ENCODE measurements around the gene GPX1.
"Not testable (repeated sequence)": the region's sequence is repeated elsewhere in the genome, so short reads cannot be mapped to it uniquely, and the experiment has no call there.

The GPX1 gene

DNA sequence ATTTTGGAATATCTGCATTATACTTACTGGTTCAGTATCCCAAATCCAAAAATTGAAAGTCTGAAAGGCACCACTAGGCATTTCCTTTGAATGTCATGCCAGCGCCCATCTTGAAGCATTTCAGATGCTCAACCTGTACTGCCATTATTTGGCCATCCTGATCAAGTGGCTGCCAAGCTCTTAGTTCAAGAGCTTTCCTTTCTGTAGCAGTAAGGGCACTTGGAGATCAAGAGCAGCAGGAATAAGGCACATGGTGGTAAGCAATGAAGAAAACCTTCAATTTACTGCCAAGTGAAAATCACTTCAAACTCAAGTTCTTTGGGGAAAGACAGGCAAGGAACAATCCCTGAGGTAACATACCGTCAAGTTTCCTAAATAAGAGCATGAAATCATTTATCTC is 43.6 kb upstream of the GPX1 start:
- no peak overlapping the region for H3K4me3 ChIP-seq (IDR thresholded peaks at IDR 0.05; ENCODE audit: insufficient read depth, low read depth, low read length)
- no peak overlapping the region for H2AFZ ChIP-seq (ENCODE audit: low read depth)
- TF ChIP-seq, protein P1, sequence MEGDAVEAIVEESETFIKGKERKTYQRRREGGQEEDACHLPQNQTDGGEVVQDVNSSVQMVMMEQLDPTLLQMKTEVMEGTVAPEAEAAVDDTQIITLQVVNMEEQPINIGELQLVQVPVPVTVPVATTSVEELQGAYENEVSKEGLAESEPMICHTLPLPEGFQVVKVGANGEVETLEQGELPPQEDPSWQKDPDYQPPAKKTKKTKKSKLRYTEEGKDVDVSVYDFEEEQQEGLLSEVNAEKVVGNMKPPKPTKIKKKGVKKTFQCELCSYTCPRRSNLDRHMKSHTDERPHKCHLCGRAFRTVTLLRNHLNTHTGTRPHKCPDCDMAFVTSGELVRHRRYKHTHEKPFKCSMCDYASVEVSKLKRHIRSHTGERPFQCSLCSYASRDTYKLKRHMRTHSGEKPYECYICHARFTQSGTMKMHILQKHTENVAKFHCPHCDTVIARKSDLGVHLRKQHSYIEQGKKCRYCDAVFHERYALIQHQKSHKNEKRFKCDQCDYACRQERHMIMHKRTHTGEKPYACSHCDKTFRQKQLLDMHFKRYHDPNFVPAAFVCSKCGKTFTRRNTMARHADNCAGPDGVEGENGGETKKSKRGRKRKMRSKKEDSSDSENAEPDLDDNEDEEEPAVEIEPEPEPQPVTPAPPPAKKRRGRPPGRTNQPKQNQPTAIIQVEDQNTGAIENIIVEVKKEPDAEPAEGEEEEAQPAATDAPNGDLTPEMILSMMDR (conservative IDR thresholded peaks at IDR 0.05; ENCODE audit: low read depth, low read length): no peak
- H3K79me2 ChIP-seq (ENCODE audit: insufficient read depth, low read depth): peaks cover 96% of the 10 kb centered on the region
- no peak overlapping the region for H3K27ac ChIP-seq
- no peak overlapping the region for H3K4me2 ChIP-seq
- no peaks in the 10 kb centered on the region for H4K20me1 ChIP-seq (ENCODE audit: insufficient read depth)
- H3K4me1 ChIP-seq (ENCODE audit: low read depth, poor library complexity, severe bottlenecking): no peaks in the 10 kb centered on the region
- H3K36me3 ChIP-seq (ENCODE audit: insufficient read depth): no peaks in the 10 kb centered on the region
- H3K9ac ChIP-seq: no peak overlapping the region
- H3K27me3 ChIP-seq (ENCODE audit: insufficient read depth, low read depth): no peaks in the 10 kb centered on the region

DNA sequence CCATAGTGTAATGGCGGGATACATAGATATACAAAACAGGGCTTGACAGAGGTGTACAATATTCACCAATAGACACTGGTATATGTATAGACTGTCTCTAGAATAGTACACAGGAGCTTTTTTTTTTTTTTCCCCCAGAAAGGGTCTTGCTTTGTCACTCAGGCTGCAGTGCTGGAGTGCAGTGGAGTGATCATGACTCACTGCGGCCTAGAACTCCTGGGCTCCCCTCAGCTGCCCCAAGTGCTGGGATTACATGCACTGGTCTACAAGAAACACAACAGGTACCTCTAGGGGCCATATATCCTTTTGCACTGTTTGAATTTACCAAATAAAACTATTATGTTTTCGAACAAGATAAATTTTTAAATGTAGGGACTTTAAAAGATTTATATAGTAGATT is 41.3 kb upstream of the GPX1 start:
- H4K20me1 ChIP-seq (ENCODE audit: insufficient read depth): no peaks in the 10 kb centered on the region

DNA sequence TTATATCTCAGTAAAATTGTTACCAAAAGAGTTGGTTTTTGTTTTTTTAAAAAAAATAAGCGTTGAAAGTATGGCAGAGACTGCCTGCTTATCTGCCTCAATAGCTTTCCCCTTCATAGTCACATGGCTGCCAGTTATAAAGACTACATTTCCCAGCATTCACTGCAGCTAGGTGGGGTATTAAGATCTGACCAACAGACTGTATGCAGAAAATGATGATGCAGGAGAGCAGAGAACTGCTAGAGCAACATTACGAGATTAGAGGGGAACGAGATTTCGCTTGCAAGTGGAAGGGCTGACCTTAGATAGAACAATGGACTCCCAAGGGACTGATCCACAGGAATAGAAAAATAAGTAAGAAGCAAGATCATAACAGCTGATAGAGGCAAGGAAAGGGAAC is 39.3 kb upstream of the GPX1 start:
- Histone ChIP-seq H4K20me1 (ENCODE audit: insufficient read depth) (no peaks in the 10 kb centered on the region), H3K27me3 (ENCODE audit: insufficient read depth, low read depth) (no peaks in the 10 kb centered on the region), H3K4me1 (ENCODE audit: low read depth, poor library complexity, severe bottlenecking) (no peaks in the 10 kb centered on the region), H3K4me2 (no peak overlapping the region), H2AFZ (ENCODE audit: low read depth) (no peak overlapping the region), H3K36me3 (ENCODE audit: insufficient read depth) (no peaks in the 10 kb centered on the region), H3K79me2 (ENCODE audit: insufficient read depth, low read depth) (peaks cover 96% of the 10 kb centered on the region), H3K4me3 (IDR thresholded peaks at IDR 0.05; ENCODE audit: insufficient read depth, low read depth, low read length) (no peak overlapping the region), H3K9ac (no peak overlapping the region), H3K27ac (no peak overlapping the region)
- TF ChIP-seq, protein P1 (conservative IDR thresholded peaks at IDR 0.05; ENCODE audit: low read depth, low read length): no peak

More for the DNA sequence above, 41.3 kb upstream of the GPX1 start:
- Histone ChIP-seq H3K4me2 (no peak overlapping the region), H3K9ac (no peak overlapping the region), H3K27ac (no peak overlapping the region), H3K4me3 (IDR thresholded peaks at IDR 0.05; ENCODE audit: insufficient read depth, low read depth, low read length) (no peak overlapping the region), H3K4me1 (ENCODE audit: low read depth, poor library complexity, severe bottlenecking) (no peaks in the 10 kb centered on the region), H3K79me2 (ENCODE audit: insufficient read depth, low read depth) (peaks cover 94% of the 10 kb centered on the region), H3K36me3 (ENCODE audit: insufficient read depth) (no peaks in the 10 kb centered on the region), H3K27me3 (ENCODE audit: insufficient read depth, low read depth) (no peaks in the 10 kb centered on the region), H2AFZ (ENCODE audit: low read depth) (no peak overlapping the region)
- TF ChIP-seq, protein P1 (conservative IDR thresholded peaks at IDR 0.05; ENCODE audit: low read depth, low read length): no peak

DNA sequence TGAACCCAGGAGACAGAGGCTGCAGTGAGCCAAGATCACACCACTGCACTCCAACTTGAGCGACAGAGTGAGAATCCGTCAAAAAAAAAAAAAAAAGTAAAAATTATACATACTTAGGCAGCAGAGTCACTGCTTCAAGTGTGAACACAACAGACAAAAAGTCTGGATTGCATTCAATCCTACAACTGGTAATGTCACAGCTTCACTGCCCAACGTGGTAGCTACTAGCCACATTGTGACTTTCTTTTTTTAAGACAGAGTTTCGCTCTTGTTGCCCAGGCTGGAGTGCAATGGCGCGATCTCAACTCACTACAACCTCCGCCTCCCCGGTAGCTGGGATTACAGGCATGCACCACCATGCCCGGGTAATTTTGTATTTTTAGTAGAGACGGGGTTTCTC is 33.2 kb upstream of the GPX1 start:
- not testable (repeated sequence) for H3K27me3 ChIP-seq (ENCODE audit: insufficient read depth, low read depth); H3K4me2 ChIP-seq; H3K36me3 ChIP-seq (ENCODE audit: insufficient read depth); H3K4me3 ChIP-seq (IDR thresholded peaks at IDR 0.05; ENCODE audit: insufficient read depth, low read depth, low read length); H3K4me1 ChIP-seq (ENCODE audit: low read depth, poor library complexity, severe bottlenecking); H3K9ac ChIP-seq; H2AFZ ChIP-seq (ENCODE audit: low read depth); H4K20me1 ChIP-seq (ENCODE audit: insufficient read depth); H3K27ac ChIP-seq
- H3K79me2 ChIP-seq (ENCODE audit: insufficient read depth, low read depth): peaks cover 94% of the 10 kb centered on the region

DNA sequence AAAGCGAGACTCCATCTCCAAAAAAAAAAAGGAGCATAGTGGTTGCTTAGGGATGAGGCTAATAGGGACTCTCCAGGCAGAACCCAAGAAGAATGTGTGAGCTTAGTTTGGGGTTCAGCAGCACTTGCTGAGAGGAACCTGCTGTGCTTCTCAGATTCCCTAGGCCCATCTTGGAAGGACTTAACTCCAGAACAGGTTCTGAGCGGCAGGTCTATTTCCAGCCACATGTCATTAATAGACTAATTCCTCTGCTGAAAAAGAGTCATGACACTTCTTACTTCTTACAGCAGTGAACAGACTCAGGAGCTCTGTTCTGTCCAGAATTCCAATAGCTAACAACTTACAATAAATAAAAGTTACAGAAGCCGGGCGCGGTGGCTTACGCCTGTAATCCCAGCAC is 31.1 kb upstream of the GPX1 start:
- H3K79me2 ChIP-seq (ENCODE audit: insufficient read depth, low read depth): peaks cover 96% of the 10 kb centered on the region
- H2AFZ ChIP-seq (ENCODE audit: low read depth): no peak overlapping the region
- no peak overlapping the region for H3K27ac ChIP-seq
- no peak overlapping the region for H3K9ac ChIP-seq
- no peak overlapping the region for H3K4me3 ChIP-seq (IDR thresholded peaks at IDR 0.05; ENCODE audit: insufficient read depth, low read depth, low read length)
- TF ChIP-seq, protein P1 (conservative IDR thresholded peaks at IDR 0.05; ENCODE audit: low read depth, low read length): no peak
- H3K4me2 ChIP-seq: no peak overlapping the region
- H3K4me1 ChIP-seq (ENCODE audit: low read depth, poor library complexity, severe bottlenecking): no peaks in the 10 kb centered on the region
- no peaks in the 10 kb centered on the region for H3K36me3 ChIP-seq (ENCODE audit: insufficient read depth)
- no peaks in the 10 kb centered on the region for H4K20me1 ChIP-seq (ENCODE audit: insufficient read depth)
- H3K27me3 ChIP-seq (ENCODE audit: insufficient read depth, low read depth): no peaks in the 10 kb centered on the region

Data from KMS-11 (cell line).